HG03280 (cell line): ENCODE results near the gene PHF1.

Experiments used
- ATAC-seq: cut with Tn5 transposase; IDR thresholded peaks from one replicate; pipeline ENCODE4 v1.9.1; 2021; ENCODE audit warnings: mild to moderate bottlenecking, moderate library complexity; ENCODE audit not compliant: unreplicated experiment

Gene PHF1

GRCh38 chr6:33417128-33417902, 6.5 kb downstream of the PHF1 start:
- ATAC-seq, result no peak

DNA sequence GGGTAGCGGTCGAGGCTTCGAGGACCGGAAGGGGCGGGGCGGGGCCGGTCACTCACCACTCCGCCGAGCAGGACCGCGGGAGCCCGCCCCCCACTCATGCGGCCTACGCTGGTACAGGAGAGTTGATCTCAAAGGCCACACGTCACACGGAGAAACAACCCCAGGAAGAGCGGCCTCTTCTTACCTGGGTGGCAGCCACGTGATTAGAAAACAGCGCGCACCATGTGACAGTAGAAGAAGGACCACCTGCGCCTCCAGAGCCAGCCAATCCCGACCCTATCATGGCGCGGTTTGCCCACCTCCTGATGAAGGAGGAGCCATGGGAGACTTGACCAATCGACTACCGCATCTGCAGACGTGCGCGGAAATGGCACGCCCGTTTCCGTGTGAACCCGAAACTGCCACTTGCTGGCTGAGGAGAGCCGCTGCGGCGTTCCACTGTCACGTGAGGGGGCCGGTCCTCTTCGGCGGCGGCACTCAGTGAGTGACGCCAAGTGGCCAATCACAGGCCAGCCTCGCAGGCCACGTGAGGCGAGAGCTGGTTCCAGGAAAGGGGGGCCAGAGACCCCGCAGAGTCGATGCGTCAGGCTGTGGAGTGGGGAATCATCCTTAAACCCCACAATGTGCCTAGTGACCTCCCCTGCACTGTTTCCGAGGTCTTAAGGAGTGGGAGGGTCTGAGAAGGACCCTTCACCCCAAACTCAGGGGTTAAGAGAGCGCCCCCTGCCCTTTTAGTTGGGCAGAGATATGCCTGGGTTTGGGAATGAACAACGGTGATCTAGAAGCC, 7.3 kb downstream of the PHF1 start, which contains the start of gene CUTA:
TSS of gene CUTA (minus strand) at position 205 of the 787 bp plus-strand sequence. CDS start at position 98, 107 bp downstream.
- ATAC-seq, result peak; percentile 87

GRCh38 chr6:33418690-33419291, 8.0 kb downstream of the PHF1 start:
- ATAC-seq, result no peak

- ATAC-seq, result no peak
These were observed 9.0 kb downstream of the PHF1 start, which contains the start of gene SYNGAP1 for GRCh38 chr6:33419580-33420490. TSS of gene SYNGAP1 (plus strand) at chr6:33420065. CDS start at chr6:33420265, 200 bp downstream.

DNA sequence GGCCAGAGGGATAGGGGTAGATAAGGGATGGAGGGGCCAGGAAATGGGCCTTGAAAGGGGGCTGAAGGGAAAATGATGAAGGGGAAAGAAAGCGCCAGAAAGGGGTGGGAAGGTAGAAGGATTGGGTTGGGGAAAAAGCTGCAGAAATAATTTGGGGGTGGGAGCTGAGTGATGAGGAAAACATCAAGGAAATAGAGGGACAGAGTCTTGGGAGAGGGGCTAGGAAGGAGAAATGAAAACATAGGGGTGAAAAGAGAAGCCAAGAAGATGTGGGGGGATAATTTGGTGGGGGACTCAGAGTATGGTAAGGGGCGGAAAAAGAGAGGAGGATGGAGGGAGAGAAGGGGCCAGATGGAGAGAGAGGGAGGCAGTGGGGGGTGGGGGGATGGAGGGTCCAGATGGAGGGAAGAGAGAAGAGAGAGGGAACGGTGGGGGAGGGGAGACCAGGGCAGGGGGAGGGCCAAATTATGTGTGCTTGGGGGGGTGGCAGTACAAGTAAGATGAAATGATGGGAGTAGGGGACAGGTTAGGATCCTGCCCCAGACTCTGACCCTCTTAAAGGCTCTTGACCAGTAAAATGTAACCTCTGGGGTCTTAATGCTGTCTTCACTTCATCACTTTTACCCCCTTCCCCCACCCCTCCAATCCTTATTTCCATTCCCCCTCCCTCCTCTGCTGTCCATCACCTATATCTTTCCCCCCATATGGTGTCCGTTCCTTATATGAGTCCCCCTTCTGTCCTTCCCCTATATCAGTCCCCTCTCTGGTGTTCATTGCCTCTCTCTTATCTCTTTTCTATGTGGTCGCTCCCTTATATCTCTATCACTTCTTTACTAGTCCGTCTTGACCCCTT, 9.9 kb downstream of the PHF1 start:
- no peak for ATAC-seq

- no peak for ATAC-seq
These were observed 10.5 kb downstream of the PHF1 start for GRCh38 chr6:33421344-33421643.

DNA sequence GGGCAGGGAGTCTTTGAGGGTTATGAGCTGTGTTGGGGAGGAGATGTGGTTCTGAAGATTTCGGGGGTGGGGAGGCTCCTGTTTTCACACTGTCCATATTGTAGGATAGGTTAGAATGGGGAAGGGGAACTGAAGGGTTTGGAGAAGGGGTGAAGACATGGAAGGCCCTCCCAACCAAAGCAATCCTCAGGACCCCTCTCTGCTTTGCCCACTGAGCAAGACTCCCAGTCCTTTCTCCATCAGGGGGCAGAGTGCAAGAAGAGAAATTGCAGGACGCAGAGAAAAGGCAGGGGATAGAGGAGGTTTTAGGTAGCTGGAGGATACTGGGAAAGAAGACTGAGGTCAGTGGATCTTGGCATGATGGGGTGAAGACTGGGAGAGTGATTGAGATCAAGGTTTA, 13.0 kb downstream of the PHF1 start:
- ATAC-seq, result no peak

GRCh38 chr6:33424855-33425667, 14.2 kb downstream of the PHF1 start:
- no peak for ATAC-seq

DNA sequence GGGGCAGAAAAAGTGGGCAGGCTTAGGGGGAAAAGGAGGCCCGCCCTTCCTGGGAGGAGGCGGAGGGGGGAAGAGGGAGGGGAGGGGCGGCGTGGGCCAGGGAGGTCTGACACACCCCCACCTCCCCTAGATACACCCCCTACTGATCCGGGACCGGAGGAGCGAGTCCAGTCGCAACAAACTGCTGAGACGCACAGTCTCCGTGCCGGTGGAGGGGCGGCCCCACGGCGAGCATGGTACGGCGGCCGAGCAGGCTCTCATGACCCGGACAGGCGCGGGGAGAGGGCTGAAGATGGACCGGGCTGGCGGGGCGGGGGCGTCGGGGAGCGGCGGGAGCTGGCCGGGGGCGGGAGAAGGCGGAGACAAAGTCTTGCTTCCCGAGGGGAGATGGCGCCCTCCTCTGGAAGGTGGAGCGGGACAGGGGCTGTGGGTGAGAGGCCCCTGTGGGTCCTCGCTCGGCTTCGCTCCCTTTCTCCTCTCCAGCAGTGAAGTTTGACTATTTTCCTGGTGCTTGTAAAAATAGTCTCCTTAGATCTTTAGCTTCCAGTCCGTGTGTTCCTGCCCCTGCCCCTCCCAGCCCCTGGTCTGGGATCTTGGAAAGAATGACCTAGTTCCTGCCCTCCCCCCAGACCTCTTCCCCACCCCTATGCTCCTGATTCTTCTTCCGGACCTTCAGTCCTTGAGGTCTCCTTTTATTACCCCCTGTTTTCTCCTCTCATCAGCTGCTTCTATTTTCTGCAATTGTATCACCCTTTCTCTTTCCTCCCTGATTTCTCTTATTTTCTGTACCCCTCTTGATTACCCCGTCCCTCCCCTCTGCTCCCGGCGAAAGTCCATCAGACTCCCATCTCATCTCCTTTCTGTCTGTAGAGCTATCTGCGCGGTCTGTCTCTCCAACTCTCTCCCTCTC, 15.1 kb downstream of the PHF1 start:
- peak; percentile 49 for ATAC-seq

DNA sequence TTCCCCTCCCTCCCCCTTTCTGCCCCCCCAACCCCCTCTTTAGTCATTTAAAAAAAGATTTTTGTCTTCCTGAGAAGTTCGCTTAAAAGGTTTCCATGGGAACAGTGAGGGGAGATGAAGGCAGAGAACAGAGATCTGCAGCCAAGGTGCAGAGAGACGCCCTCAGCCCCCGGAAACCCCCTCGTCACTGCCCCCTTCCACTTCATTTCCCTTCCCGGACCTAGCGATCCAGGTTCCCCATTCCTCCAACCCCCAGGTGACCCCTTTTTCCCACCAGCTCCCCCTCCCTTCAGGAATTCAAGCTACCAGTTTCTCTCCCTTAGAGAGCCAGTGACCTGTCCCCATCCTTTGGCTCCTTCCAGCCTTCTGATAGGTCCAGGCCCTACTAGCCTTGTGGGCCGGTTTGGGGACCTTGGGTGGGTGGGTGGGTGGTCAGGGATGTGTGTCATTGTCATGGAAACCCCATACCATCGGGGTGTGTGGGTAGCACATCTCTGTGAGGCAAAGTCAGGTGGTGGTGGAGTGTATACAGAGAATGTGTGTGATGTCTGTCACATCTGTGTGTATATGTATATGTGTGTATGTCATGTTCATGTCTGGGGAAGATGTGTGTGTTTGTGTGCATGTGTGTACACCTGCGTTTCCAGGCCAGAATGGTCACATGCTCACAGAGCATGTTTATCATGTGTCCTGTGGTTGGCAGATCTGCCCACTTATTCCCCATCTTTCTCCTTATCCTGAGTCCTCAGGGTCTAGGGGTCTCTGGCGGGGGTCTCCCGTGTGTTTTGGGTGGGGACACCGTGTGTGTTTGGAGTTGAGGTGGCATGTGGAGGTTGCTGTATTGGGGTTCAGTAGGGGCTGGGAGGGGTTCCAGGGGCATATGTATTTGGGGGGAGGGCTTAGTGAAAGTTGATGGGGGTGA, 16.0 kb downstream of the PHF1 start:
- ATAC-seq, result no peak

DNA sequence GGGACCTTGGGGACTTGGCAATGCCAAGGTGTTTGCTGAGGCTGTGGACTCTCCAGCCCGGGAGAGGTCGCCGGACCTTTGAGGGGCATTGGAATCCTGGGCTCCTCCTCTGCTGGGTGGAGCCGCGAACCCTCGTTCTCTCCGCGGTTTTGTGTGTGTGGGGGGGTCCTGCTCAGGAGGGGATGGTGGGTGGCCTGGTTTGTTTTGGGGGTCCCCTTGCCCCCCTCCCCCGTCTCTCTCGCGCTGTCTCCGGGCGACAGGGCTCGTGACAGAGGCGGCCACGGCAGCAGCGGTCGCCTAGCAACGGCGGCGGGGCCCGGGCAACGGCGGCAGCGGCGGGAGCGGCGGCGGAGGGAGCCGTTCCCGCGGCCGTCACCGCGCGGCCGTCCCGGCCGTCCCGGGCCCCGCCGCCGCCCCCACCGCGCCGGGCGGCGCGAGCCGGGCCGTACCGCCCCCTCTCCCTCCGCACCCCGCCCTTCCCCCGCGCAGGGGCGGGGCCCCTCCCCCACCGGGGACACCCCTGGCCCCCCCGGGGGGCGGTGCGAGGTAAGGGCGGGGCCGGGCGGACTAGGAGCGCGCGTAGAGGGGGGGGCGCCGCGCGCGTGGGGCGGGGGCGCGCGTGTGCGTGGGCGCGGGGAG, 16.9 kb downstream of the PHF1 start:
- no peak for ATAC-seq

GRCh38 chr6:33428224-33428965, 17.6 kb downstream of the PHF1 start:
- no peak for ATAC-seq

- ATAC-seq, result no peak
These were observed 18.3 kb downstream of the PHF1 start for GRCh38 chr6:33428966-33429749.

DNA sequence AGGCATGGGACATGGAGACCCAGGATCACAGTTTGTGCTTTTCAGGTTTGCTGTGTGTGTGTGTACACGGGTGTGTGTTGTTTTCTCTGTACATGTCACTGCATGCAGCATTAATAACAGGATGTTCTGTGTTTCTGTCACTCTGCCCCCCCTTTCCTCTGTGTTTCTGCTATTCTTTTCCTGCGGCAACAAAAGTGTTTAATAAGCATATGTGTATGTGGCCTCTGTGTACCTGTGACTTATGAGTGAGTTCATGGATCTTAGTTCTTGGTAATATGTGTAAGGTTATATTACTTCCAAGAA, 18.9 kb downstream of the PHF1 start:
- ATAC-seq, result no peak

DNA sequence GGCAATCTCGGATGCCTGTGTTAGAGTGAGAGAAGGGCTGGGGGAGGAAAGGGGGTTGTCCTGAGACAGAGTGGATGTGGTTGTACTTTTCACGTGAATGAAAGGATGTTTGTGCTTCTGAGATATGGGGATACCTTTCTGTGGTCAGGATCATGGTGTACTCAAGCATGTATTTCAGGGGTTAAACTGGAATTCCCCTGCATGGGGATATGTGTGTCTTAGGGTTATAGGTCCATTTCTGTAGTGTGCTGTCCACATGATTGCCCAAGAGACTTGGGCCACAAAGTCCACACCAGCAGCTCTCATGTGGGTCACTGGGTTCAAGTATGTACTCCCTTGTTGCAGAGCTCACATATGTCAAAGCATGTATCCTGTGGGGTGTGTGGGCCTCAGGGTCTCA, 19.5 kb downstream of the PHF1 start:
- ATAC-seq, result no peak
